GM12892 (cell line): ENCODE data around the gene ALPL.
A peak's percentile ranks its signal among the peaks of the same experiment; 100 is the strongest.

Experiments
- DNase-seq: peaks from one replicate; pipeline ENCODE4 v3.0.0; 2011; ENCODE audit not compliant: insufficient read length
- FAIRE-seq: peaks from 2 replicates; lab custom pipeline; 2011; peaks lifted over from hg19 to GRCh38; lab: Jason Lieb, UNC
- POLR2A ChIP-seq: IDR thresholded peaks from 2 replicates; pipeline ENCODE4 v1.6.1; 2011; ENCODE audit warnings: low read depth, low read length, control low read depth
- POLR2AphosphoS5 ChIP-seq: IDR thresholded peaks from 2 replicates; pipeline ENCODE4 v1.6.1; 2011; ENCODE audit warnings: low read depth, low read length, control low read depth
- TAF1 ChIP-seq: IDR thresholded peaks from 2 replicates; pipeline ENCODE4 v1.6.1; 2011; ENCODE audit warnings: low read depth, mild to moderate bottlenecking, control low read depth, low read length, borderline replicate concordance

Gene ALPL

GRCh38 chr1:21494196-21494595 lies 15.0 kb upstream of the ALPL start:
- DNase-seq (no peak), FAIRE-seq (no peak)
- TF ChIP-seq POLR2AphosphoS5 (no peak), POLR2A (no peak), TAF1 (no peak)

- no peak for TF ChIP-seq POLR2A
- TF ChIP-seq POLR2AphosphoS5: no peak
- no peak for TF ChIP-seq TAF1
- FAIRE-seq: no peak
- DNase-seq: no peak
Observed at GRCh38 chr1:21495225-21495820, 13.9 kb upstream of the ALPL start.

GRCh38 chr1:21496063-21496462 lies 13.2 kb upstream of the ALPL start:
- FAIRE-seq: no peak
- TF ChIP-seq POLR2AphosphoS5: no peak
- no peak for TF ChIP-seq POLR2A
- TF ChIP-seq TAF1: no peak
- DNase-seq: no peak

GRCh38 chr1:21496886-21497285 lies 12.3 kb upstream of the ALPL start:
- DNase-seq: no peak
- no peak for FAIRE-seq
- TF ChIP-seq POLR2AphosphoS5 (no peak), TAF1 (no peak), POLR2A (no peak)

- FAIRE-seq: no peak
- TF ChIP-seq TAF1 (no peak), POLR2A (no peak), POLR2AphosphoS5 (no peak)
- no peak for DNase-seq
Observed at GRCh38 chr1:21497466-21498061, 11.7 kb upstream of the ALPL start.

GRCh38 chr1:21499283-21499950 lies 9.8 kb upstream of the ALPL start:
- TF ChIP-seq TAF1 (no peak), POLR2A (no peak), POLR2AphosphoS5 (no peak)
- FAIRE-seq (no peak), DNase-seq (no peak)

- DNase-seq (no peak), FAIRE-seq (no peak)
- TF ChIP-seq POLR2AphosphoS5 (no peak), TAF1 (no peak), POLR2A (no peak)
Observed at GRCh38 chr1:21503706-21504377, 5.4 kb upstream of the ALPL start.

- DNase-seq (no peak), FAIRE-seq (no peak)
- no peak for TF ChIP-seq TAF1
- TF ChIP-seq POLR2A: no peak
- no peak for TF ChIP-seq POLR2AphosphoS5
Observed at GRCh38 chr1:21506804-21507203, 2.4 kb upstream of the ALPL start.

- no peak for FAIRE-seq
- DNase-seq: no peak
- TF ChIP-seq POLR2A: no peak
- no peak for TF ChIP-seq POLR2AphosphoS5
- TF ChIP-seq TAF1: no peak
Observed at GRCh38 chr1:21507511-21508270, 1.5 kb upstream of the ALPL start.

DNA sequence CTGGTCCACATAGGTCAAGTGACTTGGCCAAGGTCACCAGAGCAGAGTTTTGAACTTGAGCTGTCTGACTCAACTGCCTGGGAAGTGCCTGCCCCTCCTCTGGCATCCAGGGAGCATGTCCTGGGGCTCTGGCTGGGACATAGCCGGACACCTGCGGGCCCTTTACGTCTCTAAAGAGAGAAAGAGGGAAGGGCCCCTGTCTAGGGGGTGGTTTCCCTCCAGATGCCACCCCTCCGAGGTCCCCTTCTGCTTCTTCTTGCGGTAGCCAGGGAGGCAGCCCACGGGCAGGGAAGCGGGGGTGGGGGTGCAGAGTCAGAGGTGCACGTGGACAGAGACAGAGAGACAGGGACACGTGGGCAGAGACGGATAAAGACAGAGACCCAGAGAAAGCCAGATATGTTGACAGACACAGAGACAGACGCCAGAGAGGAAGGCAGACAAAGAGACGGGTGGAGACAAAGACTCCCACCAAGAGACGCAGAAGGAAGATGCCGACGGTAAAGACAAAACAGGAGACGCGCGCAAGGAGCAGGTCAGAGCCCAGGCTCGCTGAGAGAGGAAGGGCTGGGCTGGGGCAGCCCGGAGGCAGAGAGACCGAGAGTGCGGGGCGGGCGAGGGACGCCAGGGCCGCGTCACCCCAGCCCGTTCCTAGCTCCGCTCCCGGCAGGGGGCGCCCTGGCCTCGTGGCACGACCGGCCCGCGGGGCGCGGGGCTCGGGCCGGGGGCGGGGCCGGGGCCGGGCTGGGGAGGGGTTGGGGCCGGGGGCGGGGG lies 458 bp upstream of the ALPL start:
- FAIRE-seq (no peak), DNase-seq (peak; percentile 66)
- TF ChIP-seq TAF1 (no peak), POLR2A (no peak), POLR2AphosphoS5 (no peak)
